DND-41 (cell line): ENCODE measurements around the gene TMEM131L.

ENCODE experiments used
- EZH2 ChIP-seq: IDR thresholded peaks from 3 replicates; pipeline ENCODE4 v1.6.1; 2012; ENCODE audit warnings: borderline replicate concordance, low read depth, mild to moderate bottlenecking, moderate library complexity, low read length, inconsistent platforms; ENCODE audit not compliant: severe bottlenecking
- TF ChIP-seq, protein P1 (sequence below): IDR thresholded peaks from 2 replicates; pipeline ENCODE4 v1.5.1; 2012; ENCODE audit warnings: borderline replicate concordance, low read length, moderate library complexity, mild to moderate bottlenecking; ENCODE audit not compliant: poor library complexity, severe bottlenecking; ENCODE audit errors: extremely low read depth

GRCh38 chr4:153538487-153539357 is 72.6 kb downstream of the TMEM131L start:
- TF ChIP-seq, protein P1, sequence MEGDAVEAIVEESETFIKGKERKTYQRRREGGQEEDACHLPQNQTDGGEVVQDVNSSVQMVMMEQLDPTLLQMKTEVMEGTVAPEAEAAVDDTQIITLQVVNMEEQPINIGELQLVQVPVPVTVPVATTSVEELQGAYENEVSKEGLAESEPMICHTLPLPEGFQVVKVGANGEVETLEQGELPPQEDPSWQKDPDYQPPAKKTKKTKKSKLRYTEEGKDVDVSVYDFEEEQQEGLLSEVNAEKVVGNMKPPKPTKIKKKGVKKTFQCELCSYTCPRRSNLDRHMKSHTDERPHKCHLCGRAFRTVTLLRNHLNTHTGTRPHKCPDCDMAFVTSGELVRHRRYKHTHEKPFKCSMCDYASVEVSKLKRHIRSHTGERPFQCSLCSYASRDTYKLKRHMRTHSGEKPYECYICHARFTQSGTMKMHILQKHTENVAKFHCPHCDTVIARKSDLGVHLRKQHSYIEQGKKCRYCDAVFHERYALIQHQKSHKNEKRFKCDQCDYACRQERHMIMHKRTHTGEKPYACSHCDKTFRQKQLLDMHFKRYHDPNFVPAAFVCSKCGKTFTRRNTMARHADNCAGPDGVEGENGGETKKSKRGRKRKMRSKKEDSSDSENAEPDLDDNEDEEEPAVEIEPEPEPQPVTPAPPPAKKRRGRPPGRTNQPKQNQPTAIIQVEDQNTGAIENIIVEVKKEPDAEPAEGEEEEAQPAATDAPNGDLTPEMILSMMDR = no peak
- no peak for TF ChIP-seq EZH2
